HG02840 (cell line): Measurements from ENCODE around the gene TNFRSF12A.

Source experiments
- ATAC-seq: cut with Tn5 transposase; IDR thresholded peaks from one replicate; pipeline ENCODE4 v1.9.1; 2021; ENCODE audit warnings: mild to moderate bottlenecking, moderate library complexity, moderate number of reproducible peaks; ENCODE audit not compliant: unreplicated experiment, low FRiP score

Gene TNFRSF12A

DNA sequence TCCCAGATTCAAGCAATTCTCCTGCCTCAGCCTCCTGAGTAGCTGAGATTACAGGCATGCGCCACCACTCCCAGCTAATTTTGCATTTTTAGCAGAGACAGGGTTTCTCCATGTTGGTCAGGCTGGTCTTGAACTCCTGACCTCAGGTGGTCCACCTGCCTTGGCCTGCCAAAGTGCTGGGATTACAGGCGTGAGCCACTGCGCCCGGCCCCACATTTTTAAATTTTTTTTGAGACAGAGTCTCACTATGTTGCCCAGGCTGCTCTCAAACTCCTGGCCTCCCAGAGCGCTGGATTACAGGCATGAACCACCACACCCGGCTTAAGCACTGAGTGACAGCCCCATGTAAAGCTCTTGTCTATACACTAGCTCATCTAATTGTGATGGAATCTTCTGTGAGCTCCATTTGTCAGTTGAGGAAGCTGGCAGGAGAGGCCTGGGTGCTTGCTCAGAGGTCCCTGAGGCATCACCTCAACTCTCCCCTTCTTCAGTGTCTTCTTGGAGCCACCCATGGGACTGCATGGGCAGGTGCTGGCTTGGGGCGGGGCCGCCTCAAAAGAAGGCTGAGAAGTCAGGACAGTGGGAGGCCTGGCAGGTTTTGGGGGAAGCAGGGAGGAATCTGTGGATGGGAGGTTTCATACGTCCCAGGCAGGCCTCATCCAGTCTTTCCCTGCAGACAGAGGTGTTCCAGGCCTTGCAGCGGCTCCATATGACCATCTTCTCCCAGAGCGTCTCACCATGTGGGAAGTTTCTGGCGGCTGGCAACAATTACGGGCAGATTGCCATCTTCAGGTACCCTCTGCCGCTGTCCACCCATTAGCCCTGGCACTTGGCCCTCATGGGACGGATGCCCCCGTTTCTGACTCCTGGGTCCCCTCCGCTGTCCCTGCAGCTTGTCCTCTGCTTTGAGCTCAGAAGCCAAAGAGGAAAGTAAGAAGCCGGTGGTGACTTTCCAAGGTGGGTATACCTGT is 5.1 kb downstream of the TNFRSF12A start:
- ATAC-seq, result no peak

DNA sequence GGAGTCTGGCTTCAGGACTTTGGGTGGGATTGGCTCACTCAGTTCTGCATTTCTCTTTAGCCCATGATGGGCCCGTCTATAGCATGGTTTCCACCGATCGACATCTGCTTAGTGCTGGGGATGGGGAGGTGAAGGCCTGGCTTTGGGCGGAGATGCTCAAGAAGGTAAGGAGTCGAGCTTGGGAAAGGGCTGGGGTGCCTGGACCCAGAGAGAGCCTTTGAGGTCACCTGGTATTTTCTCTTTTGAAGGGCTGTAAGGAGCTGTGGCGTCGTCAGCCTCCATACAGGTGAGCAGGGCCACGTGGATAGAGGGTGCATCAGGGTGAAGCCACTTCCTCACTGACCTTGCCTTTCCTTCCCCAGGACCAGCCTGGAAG is 5.8 kb downstream of the TNFRSF12A start:
- no peak for ATAC-seq

DNA sequence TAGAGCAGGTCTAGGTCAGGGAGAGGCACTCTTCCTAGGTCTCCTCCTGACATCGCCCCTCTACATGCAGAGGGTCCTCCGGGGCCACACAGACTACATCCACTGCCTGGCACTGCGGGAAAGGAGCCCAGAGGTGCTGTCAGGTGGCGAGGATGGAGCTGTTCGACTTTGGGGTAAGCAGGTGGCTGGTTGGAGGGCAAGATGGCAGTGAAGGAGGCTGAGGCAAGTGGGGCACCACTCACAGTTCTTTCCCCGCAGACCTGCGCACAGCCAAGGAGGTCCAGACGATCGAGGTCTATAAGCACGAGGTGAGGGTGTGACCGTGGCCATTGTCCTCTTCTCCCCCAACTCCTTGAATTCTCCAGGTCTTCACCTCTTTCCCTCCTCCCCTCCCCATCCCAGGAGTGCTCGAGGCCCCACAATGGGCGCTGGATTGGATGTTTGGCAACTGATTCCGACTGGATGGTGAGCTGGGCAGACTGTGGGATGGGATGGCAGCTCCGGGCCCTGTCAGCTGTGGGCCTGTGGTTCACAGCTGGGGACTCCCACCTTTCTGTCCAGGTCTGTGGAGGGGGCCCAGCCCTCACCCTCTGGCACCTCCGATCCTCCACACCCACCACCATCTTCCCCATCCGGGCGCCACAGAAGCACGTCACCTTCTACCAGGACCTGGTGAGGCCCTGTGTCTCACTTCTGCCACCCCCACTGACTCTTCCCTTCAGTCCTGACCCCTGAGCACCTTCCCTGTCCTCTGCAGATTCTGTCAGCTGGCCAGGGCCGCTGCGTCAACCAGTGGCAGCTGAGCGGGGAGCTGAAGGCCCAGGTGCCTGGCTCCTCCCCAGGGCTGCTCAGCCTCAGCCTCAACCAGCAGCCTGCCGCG is 6.7 kb downstream of the TNFRSF12A start:
- ATAC-seq, result no peak

DNA sequence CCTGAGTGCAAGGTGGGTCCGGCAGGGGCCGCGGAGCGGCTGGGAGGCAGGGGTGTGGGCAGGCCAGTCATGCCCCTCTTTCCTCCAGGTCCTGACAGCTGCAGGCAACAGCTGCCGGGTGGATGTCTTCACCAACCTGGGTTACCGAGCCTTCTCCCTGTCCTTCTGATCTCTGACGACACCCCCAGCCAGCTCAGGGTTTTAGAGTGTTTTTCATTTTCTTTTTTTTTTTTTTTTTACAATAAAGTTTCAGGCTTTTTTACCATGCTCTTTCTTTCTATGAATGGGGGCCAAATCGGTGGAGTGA is 7.3 kb downstream of the TNFRSF12A start:
- ATAC-seq, result no peak

- no peak for ATAC-seq
Measured at GRCh38 chr16:3027983-3028715, 8.0 kb downstream of the TNFRSF12A start.

DNA sequence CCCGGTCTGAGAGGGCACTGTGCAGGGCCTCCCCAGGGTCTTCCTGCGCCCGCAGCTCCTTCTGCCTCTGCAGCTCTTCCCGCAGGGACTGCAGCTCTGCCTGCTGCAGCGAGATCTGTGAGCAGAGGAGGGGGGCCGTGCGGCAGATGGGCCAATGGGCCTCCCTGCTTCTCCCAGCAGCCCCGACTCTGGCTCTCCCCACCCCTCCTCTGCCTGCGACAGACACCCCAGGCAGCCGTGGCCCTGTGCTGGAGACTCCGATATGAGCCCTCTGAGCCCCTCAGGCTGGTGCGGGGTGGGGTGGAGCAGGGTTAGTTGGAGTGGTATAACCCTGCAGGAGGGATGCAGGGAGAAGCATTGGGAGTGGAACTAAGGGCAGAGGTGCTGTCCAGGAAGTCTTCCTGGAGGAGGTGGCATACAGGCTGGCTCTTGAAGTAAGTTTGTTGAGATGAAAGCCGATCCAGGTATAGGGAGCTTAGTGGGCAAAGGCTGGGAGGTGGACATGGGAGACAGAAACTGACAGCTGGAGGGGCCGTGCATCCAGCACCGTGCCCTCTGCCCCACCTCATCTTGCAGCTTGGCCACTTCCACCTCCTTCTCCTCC is 8.7 kb downstream of the TNFRSF12A start:
- ATAC-seq, result no peak

DNA sequence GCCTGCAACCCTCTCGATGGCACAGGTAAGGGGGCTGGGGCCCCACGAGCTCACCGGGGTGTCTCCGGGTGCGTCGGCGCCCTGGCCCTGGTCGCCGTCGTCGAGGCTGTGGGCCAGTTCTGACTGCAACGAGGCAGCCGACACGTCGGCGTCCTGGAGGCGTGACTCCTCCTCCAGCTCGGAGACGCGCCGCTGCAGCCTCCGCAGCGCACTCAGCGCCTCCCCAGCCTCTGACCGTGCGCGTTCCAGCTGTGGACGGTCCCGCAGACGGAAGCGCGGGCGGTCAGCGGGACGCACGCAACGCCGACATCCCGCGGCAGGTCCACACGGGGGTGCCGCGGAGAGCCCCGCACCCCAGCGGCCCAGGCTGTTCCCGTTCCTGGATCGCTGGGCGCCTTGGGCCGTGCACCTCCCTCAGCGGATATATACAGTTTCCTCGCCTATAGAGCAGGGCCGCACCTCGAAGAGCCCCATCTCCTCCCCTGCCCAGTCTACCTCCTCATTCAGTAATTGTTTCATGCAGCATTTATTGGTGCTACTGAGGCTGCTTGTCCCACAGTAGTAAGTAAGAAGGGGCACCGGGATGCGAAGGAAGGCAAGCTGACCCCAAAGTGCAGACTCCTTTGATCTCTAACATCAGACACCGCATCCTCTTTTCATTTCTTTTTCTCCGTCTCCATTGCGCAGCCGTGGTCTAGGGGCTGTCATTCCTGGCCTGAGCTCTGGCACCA is 9.5 kb downstream of the TNFRSF12A start:
- ATAC-seq, result no peak

- no peak for ATAC-seq
Measured at GRCh38 chr16:3030222-3031212, 10.3 kb downstream of the TNFRSF12A start.

DNA sequence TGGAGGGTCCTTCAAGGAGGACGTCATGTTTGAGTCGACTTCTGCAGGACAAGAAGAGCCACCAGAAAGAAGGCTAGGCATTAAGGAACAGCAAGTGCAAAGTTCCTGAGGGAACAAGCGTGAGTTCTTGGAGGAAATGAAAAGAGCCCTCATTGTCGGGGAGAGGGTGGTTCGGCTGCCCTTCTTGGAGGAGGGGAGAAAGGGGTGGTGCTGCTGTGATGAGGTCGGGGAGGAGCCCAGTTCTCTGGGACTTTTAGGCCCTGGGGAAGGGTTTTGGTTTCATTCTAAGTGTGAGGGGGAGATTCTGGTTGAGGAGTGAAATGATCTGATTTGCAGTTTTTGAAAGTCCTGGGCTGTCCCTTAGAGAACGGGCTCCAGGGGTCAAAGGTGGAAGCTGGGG is 12.5 kb downstream of the TNFRSF12A start:
- no peak for ATAC-seq

DNA sequence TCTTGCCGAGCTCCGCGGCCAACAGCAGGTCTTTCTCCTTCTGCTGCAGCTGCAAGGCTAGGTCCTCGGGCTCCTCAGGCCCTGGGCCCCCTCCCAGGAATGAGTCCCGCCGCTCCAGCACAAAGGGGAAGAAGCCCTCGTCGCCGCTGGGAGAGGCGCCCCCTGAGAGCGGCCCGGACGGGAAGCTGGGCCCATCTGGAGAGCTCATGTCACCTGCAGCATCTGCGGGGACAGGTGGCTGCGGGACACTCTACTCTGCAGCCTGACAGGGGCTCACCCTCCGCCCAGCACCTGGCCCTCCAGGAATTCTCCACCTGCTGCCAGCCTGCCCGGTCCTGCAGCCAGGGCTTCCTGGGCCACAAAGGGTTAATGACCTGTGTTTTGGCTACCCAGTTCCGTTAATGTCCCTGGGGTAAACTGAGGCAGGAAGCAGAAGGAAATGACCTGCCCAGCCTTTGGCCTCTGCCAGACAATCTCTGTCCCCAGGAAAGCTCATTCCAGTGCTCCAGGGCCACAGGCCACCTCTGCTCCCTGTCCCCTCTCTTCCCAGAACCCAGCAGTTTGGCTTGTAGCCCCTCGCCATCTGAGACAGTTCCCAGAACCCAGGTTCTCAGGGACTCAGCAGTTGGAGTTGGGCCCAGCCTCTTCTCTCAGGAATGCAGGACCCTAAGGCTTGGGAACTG is 15.3 kb downstream of the TNFRSF12A start:
- no peak for ATAC-seq

GRCh38 chr16:3035972-3036725 is 16.0 kb downstream of the TNFRSF12A start:
- ATAC-seq, result no peak

DNA sequence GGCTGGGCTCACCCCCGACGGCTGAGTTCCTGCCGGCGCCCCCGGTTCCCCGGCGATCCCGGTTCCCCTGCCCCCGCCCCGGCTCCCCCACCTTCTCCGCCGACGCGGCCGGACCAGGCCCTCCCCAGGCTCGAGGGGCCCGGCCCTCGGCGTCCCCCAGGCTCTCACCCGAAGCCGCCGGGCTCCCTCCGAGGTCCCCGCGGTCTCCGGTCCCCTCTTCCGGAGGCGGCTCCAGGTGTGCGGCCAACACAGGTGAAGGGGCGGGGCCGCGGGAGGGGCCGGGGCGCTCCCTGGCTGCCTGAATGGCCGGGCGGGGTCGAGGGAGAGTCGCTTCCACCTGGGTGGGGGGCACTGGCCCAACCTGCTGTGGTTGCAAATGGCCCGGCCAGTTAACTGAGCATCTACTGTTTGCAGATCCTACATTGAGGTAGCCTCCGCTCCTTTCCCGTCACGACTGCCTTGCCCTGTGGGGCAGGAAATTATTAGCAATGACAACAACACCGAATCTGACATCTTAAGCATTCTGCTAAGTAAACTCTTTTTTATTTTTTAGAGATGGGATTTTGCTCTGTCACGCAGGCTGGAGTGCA is 16.7 kb downstream of the TNFRSF12A start, which contains the start of gene BICDL2:
Gene BICDL2, minus strand, starts transcription at position 219 of the 590 bp plus-strand sequence. CDS start 1,448 bp downstream, outside the sequence.
- ATAC-seq, result no peak

- no peak for ATAC-seq
Measured at GRCh38 chr16:3038256-3038655, 18.1 kb downstream of the TNFRSF12A start.

DNA sequence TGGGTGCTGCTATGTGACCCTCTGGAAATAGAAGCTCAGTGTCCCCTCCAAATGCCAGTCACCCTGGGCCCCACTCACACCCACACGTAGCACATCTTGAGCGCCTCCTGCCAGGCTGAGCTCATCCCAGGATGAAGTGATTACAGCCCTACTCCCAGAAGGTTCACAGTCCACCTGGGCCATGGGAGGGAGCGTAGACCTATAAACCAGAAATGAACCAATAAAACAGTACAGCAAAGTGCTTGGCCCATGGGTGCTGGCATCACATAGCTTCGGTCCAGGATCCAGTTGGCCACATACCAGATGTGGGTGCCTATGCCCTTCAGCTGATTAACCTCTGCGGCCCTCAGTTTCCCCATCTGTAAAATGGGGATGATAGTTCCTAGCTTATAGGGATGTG is 18.7 kb downstream of the TNFRSF12A start:
- ATAC-seq, result no peak

DNA sequence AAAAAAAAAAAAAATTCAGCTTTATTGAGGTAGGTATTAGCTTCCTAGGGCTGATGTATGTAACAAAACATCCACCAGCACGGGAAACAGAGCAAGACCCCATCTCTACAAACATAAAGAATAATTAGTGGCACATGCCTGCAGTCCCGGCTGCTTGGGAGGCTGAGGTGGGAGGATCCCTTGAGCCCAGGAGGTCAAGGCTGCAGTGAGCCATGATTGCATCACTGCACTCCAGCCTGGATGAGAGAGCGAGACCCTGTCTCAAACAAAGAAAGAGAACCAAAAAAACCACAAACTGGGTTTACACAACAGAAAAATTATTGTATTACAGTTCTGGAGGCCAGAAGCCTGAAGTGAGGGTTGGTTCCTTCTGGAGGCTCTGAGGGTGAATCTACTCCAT is 22.2 kb downstream of the TNFRSF12A start:
- ATAC-seq, result no peak

GRCh38 chr16:3044708-3045107 is 24.5 kb downstream of the TNFRSF12A start:
- ATAC-seq, result no peak
